GM18511 (cell line): ENCODE results near the gene JUNB.
A peak's percentile ranks its signal among the peaks of the same experiment; 100 is the strongest.

Experiments used
- ATAC-seq: cut with Tn5 transposase; IDR thresholded peaks from one replicate; pipeline ENCODE4 v1.9.1; 2021; ENCODE audit warnings: mild to moderate bottlenecking, moderate library complexity; ENCODE audit not compliant: unreplicated experiment

JUNB gene

DNA sequence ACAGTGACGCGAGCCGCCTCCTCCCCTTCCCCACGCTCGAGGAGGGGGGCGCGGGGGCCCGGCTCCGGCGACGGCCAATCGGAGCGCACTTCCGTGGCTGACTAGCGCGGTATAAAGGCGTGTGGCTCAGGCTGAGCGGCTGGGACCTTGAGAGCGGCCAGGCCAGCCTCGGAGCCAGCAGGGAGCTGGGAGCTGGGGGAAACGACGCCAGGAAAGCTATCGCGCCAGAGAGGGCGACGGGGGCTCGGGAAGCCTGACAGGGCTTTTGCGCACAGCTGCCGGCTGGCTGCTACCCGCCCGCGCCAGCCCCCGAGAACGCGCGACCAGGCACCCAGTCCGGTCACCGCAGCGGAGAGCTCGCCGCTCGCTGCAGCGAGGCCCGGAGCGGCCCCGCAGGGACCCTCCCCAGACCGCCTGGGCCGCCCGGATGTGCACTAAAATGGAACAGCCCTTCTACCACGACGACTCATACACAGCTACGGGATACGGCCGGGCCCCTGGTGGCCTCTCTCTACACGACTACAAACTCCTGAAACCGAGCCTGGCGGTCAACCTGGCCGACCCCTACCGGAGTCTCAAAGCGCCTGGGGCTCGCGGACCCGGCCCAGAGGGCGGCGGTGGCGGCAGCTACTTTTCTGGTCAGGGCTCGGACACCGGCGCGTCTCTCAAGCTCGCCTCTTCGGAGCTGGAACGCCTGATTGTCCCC lies at the start of gene JUNB:
Gene JUNB (plus strand): TSS at position 142 of the 706 bp plus-strand sequence. CDS start 286 bp downstream, at position 428.
- peak; percentile 30 for ATAC-seq

- ATAC-seq, result no peak
Measured at GRCh38 chr19:12745166-12745897, 46.0 kb upstream of the JUNB start.

GRCh38 chr19:12748489-12748888 lies 42.8 kb upstream of the JUNB start:
- no peak for ATAC-seq

GRCh38 chr19:12749938-12750521 lies 41.3 kb upstream of the JUNB start:
- ATAC-seq, result no peak

DNA sequence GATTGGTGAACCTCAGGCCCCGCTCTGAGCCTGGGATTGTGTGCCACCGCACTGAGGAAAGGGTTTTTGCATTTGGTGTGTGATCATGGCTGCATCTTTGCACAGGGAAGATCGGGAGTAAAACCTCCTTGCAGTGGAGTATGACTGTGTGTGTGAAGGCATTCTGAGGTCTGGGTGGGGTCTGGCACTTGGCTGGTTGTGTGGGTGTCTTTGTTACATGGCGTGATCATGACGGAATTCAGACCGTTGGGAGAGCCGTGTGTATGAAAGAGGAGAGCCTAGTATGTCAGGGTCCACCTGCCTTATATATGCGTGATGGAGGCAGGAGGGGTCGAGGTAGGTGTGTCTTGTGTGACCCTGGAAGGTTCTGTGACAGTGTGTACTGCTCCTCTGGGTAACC lies 40.4 kb upstream of the JUNB start:
- ATAC-seq, result no peak

GRCh38 chr19:12751635-12752034 lies 39.7 kb upstream of the JUNB start, which contains the start of gene BEST2:
TSS of gene BEST2 (plus strand) at chr19:12751791. CDS start at chr19:12752593, 802 bp downstream.
- ATAC-seq, result no peak

DNA sequence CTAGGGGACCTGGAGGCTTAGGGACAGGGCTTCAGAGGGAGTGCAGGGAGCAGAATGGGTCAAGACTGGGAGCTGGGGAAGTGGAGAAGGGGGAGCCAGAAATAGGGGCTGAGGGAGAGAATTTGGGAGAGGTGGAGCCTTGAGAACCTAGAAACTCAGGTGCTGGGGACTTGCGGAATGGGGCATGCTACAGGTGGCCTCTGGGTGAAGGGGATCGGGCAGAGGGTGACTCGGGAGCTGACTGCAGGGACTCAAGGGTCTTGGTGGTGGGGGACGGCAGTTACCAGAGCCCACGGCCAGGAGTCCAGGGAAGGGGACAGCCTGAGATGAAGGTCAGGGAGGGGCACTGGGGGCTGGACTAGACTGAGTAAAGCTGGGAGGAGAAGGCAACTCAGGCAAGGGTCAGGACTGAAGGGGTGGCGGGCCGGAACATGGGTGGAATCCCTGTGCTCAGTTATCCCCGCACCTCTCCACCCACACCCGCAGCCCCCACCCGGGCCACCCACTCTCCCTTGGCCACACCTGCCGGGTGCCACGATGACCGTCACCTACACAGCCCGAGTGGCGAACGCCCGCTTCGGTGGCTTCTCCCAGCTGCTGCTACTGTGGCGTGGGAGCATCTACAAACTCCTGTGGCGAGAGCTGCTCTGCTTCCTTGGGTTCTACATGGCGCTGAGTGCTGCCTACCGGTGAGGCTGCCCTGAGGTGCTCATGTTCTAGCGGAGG lies 39.1 kb upstream of the JUNB start:
- ATAC-seq, result no peak

GRCh38 chr19:12754465-12755196 lies 36.7 kb upstream of the JUNB start:
- ATAC-seq, result no peak

DNA sequence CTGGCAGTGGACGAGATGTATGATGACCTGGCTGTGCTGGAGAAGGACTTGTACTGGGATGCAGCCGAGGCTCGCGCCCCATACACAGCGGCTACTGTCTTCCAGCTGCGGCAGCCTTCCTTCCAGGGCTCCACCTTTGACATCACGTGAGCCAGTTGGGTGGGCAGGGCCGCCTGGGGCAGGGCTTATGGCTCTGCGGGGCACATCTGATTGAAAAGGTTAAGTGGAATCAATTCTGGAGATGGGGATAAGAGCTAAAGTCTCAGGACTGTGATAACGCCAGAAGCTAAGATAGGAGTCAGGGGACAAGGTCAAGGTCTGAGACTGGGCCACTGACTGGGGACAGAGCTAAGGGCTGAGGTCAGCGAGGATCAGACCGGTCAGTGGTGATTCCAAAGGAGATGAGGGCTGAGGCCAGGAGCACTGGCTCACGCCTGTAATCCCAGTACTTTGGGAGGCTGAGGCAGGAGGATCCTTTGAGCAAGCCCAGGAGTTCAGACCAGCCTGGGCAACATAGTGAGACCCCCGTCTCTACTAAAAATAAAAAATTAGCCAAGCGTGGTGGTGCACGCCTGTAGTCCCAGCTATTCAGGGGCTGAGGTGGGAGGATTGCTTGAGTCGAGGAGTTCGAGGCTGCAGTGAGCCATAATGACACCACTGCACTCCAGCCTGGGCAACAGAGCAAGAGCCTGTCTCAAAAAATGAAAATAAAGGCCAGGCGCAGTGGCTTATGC lies 35.0 kb upstream of the JUNB start:
- ATAC-seq, result no peak

DNA sequence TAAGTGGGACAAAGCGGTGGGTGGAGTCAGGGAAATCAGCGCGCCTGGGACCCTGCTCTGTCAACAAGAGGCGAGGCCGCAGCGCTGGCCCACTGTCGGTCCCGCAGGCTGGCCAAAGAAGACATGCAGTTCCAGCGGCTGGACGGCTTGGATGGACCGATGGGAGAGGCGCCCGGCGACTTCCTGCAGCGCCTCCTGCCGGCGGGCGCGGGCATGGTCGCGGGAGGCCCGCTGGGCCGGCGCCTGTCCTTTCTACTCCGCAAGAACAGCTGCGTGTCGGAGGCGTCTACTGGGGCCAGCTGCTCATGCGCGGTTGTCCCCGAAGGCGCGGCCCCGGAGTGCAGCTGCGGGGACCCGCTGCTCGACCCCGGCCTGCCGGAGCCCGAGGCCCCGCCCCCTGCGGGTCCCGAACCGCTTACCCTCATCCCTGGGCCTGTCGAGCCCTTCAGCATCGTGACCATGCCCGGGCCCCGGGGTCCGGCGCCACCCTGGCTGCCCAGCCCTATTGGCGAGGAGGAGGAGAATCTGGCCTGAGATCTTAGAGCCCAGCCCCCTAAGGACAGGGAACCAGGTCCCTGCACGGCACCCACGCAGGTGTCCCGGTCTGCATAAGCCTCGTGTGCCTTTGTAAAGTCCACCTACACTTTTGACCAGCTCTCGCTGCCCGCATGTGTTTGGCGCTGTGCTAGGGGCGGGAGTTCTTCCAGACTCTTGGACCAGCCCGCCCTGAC lies 33.6 kb upstream of the JUNB start:
- ATAC-seq, result no peak

- ATAC-seq, result no peak
Measured at GRCh38 chr19:12759686-12760085, 31.6 kb upstream of the JUNB start.

GRCh38 chr19:12763100-12763499 lies 28.2 kb upstream of the JUNB start:
- no peak for ATAC-seq

DNA sequence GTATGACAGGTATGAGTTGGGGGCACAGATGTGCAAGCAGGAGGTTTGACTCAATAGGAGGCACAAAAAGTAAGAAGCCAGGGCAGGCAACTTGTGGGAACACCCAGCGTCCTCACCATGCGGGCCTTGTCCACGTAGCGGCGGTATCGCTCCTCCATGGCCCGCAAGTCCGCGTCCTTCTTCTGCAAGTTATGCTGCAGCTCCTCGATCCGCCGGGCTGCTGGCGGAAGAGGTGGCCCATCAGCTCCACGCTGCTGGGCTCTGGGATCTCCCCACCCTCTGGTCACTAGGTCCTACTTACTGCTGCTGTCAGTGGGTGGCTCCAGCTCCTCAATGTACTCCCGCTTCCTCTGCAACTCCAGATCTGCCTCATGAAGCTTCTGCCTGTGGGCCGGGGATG lies 26.6 kb upstream of the JUNB start:
- ATAC-seq, result no peak

GRCh38 chr19:12766051-12766521 lies 25.2 kb upstream of the JUNB start:
- no peak for ATAC-seq

DNA sequence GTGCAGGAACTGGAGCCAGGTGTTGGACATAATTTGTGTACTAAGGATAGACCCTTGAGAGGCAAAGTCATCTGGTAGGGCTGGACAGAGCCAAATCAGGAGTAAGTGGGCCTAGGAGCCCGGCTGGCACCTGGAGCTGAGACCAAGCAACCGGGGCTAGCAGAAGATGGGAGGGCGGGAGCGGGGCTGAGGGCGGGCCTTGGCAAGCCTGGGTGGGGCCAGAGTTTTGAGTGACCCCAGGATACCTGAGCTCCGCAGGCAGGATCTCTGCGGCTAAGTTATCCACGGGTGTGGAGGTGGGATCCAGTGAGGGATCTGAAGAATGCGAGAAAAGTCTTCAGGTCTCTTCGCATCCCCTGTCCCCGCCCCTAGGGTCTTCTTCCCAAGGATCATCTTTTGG lies 24.1 kb upstream of the JUNB start:
- no peak for ATAC-seq

GRCh38 chr19:12767666-12768065 lies 23.6 kb upstream of the JUNB start:
- ATAC-seq, result no peak

- ATAC-seq, result no peak
Measured at GRCh38 chr19:12769689-12770088, 21.6 kb upstream of the JUNB start.

GRCh38 chr19:12770922-12771321 lies 20.4 kb upstream of the JUNB start:
- no peak for ATAC-seq

DNA sequence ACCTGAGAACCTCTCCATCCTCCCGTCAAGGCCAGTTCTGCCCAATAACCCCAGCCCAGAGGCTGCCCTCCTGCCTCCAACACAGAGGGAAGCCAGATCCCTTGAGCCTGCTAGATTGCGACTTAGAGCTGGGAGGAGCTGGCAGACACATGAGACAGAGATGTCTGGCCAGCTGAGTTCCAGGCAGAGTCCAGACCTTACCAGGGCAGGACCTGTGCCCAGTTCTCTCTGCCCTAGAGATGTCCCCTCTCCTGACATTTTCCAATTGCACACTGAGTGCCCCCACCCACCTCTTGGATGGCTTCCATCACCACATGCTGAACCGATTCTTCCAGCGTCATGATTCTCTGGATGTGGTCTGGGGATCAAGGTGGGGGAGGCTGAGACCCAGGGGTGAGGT lies 19.0 kb upstream of the JUNB start:
- ATAC-seq, result no peak
